GM12892 (cell line): ENCODE measurements around the gene FGF11.
"Not testable (repeated sequence)": the region's sequence is repeated elsewhere in the genome, so short reads cannot be mapped to it uniquely, and the experiment has no call there.

Experiments used
- POLR2A ChIP-seq: IDR thresholded peaks from 2 replicates; pipeline ENCODE4 v1.6.1; 2011; ENCODE audit warnings: low read depth, low read length, control low read depth
- POLR2AphosphoS5 ChIP-seq: IDR thresholded peaks from 2 replicates; pipeline ENCODE4 v1.6.1; 2011; ENCODE audit warnings: low read depth, low read length, control low read depth

- not testable (repeated sequence) for TF ChIP-seq POLR2AphosphoS5, POLR2A
These were observed 42.0 kb downstream of the FGF11 start, which contains the start of gene SLC35G6 for GRCh38 chr17:7481275-7481674.
